Colonic mucosa (tissue), 4 donors: ENCODE data around the gene C13orf42. TPM values are rescaled to one million over a fixed set of nuclear protein-coding genes. Genes with fewer than 3 reads are reported as not detected.
A peak's percentile ranks its signal among the peaks of the same experiment; 100 is the strongest.
"Not testable (repeated sequence)": the region's sequence is repeated elsewhere in the genome, so short reads cannot be mapped to it uniquely, and the experiment has no call there.

ENCODE experiments used
- DNase-seq: peaks from one replicate; pipeline ENCODE4 v3.0.0-alpha.2; 2020
- H3K27ac ChIP-seq: fragments of 200-600 bp; one replicate; pipeline ENCODE4 v1.8.0; 2021
- H3K27me3 ChIP-seq: fragments of 200-600 bp; one replicate; pipeline ENCODE4 v1.8.0; 2021
- H3K36me3 ChIP-seq: fragments of 200-600 bp; one replicate; pipeline ENCODE4 v1.8.0; 2021
- H3K4me1 ChIP-seq: fragments of 200-600 bp; one replicate; pipeline ENCODE4 v1.8.0; 2021; ENCODE audit warnings: mild to moderate bottlenecking
- H3K4me3 ChIP-seq: fragments of 200-600 bp; one replicate; pipeline ENCODE4 v1.8.0; 2021
- H3K9ac ChIP-seq, 2 donors: one replicate each; pipeline ENCODE4 v1.7.0; 2013; ENCODE audit warnings: control low read depth in 2 of 2, low read depth in 2 of 2, low read length in 2 of 2
- H3K9me3 ChIP-seq: fragments of 200-600 bp; one replicate; pipeline ENCODE4 v1.8.0; 2021
- intact Hi-C: fragments of 100-400 bp; cut with DNase I; formaldehyde crosslinking; loops from one replicate; pipeline ENCODE4 v1.14.1; 2022
- total RNA-seq, 2 donors: library from RNA; stranded (reverse); fragmentation: NEBNext Ultra II Directional in 1 of 2; extraction: Animal tissue kit (Norgen Biotek cat#: 25700) in 1 of 2; gene quantifications; one replicate each; pipeline ENCODE4 v1.2.1, GENCODE V29; 2021
- TF ChIP-seq, protein P1 (sequence below): fragments of 200-600 bp; IDR thresholded peaks from one replicate; pipeline ENCODE4 v1.8.0; 2022; ENCODE audit warnings: antibody characterized with exemption, mild to moderate bottlenecking
- donor health status: healthy.
- donor health status: DM: no; HTN: no; CAD: no.
- donor health status: DM: no; HTN: no; CAD: no.

The C13orf42 gene
- total RNA-seq, 2 donors from 2014 or later, result not detected

DNA sequence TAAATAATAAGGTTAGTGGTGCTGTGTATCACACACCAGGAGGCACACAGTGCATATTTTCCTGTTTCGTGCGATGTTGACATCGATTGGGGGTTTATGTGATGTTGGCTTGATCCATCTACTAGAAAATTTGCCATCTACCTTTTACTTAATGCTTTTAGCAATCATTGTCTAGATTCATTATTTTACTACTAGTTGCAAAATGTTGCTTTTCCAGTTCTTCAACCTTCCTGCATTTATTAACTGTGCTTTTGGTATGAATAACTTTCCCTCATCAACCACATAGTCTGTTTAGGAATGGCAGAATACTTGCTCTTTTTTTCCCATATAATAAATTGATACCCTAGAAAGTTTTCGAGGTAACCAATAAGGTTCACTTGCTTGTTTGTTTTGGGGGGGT, 17.5 kb downstream of the C13orf42 start:
- Histone ChIP-seq H3K4me1 (no peaks in the 10 kb centered on the region), H3K36me3 (no peaks in the 10 kb centered on the region), H3K27ac (no peak overlapping the region), H3K9ac (no peak overlapping the region), H3K27me3 (no peaks in the 10 kb centered on the region), H3K9me3 (no peaks in the 10 kb centered on the region), H3K4me3 (no peak overlapping the region)
- DNase-seq, result no peak
- intact Hi-C loops, result no loop called here
- TF ChIP-seq, protein P1, sequence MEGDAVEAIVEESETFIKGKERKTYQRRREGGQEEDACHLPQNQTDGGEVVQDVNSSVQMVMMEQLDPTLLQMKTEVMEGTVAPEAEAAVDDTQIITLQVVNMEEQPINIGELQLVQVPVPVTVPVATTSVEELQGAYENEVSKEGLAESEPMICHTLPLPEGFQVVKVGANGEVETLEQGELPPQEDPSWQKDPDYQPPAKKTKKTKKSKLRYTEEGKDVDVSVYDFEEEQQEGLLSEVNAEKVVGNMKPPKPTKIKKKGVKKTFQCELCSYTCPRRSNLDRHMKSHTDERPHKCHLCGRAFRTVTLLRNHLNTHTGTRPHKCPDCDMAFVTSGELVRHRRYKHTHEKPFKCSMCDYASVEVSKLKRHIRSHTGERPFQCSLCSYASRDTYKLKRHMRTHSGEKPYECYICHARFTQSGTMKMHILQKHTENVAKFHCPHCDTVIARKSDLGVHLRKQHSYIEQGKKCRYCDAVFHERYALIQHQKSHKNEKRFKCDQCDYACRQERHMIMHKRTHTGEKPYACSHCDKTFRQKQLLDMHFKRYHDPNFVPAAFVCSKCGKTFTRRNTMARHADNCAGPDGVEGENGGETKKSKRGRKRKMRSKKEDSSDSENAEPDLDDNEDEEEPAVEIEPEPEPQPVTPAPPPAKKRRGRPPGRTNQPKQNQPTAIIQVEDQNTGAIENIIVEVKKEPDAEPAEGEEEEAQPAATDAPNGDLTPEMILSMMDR, result no peak

DNA sequence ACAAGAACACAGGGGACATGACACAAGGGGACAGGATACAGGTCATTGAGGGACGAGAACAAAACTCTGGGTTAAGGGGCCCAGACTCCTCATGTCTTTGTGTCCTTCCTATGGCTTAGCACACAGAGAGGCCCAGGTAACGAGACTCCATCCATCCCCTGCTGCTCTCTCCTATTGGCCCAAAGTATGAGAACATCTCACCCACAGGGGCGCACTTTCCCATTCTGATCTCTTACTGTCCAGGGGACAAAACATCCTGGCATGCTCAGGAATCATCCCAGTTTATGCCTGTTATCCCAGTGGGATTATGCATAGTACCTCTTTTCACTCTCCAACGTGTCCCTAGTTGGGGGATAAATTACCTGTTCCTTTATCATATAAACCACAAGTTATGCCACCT, 19.2 kb downstream of the C13orf42 start:
- TF ChIP-seq, protein P1, result no peak

GRCh38 chr13:51083706-51084105, 27.4 kb downstream of the C13orf42 start:
- Histone ChIP-seq H3K27me3 (no peaks in the 10 kb centered on the region), H3K36me3 (no peaks in the 10 kb centered on the region), H3K4me1 (no peaks in the 10 kb centered on the region), H3K9me3 (no peaks in the 10 kb centered on the region), H3K4me3 (no peak overlapping the region), H3K27ac (no peak overlapping the region), H3K9ac (no peak overlapping the region)
- TF ChIP-seq, protein P1, result no peak
- no peak for DNase-seq
- intact Hi-C loops, result no loop called here

More for the DNA sequence above, 19.2 kb downstream of the C13orf42 start:
- no peaks in the 10 kb centered on the region for H3K27me3 ChIP-seq
- H3K9me3 ChIP-seq, result no peaks in the 10 kb centered on the region
- H3K27ac ChIP-seq, result no peak overlapping the region
- intact Hi-C loops, result no loop called here
- no peak for DNase-seq
- no peaks in the 10 kb centered on the region for H3K4me1 ChIP-seq
- H3K4me3 ChIP-seq, result no peak overlapping the region
- H3K36me3 ChIP-seq, result no peaks in the 10 kb centered on the region
- H3K9ac ChIP-seq, result no peak overlapping the region

GRCh38 chr13:51080478-51081065, 30.5 kb downstream of the C13orf42 start:
- H3K4me3 ChIP-seq, H3K9ac ChIP-seq, intact Hi-C loops: not testable (repeated sequence)

DNA sequence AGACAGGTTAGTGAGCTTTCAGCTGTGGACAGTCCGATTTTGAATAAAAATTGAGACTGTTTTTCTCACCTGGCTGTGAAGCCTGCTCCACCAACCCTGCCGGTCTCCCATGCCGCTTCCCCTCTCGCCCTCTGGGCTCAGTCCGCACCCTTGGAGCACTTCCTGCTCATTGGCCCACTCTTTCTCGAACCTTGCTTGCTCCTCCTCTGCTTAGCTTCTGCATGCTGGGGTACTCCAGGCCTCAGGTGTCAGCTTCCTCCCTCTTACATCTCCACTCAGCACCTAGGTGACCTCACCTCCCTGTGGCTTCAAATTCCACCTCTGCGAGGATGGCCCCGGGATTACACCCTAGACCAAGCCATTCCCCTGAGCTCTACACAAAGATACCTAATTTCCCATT, 39.6 kb downstream of the C13orf42 start:
- Histone ChIP-seq H3K4me3 (no peak overlapping the region), H3K27ac (no peak overlapping the region), H3K9me3 (no peaks in the 10 kb centered on the region), H3K9ac (no peak overlapping the region), H3K27me3 (no peaks in the 10 kb centered on the region), H3K4me1 (no peaks in the 10 kb centered on the region), H3K36me3 (no peaks in the 10 kb centered on the region)
- intact Hi-C loops, result loop anchor here (5.0 kb wide), 1 partner anchor 1094 kb away; no protein-coding TSS in a partner anchor
- TF ChIP-seq, protein P1, result no peak
- no peak for DNase-seq

More at GRCh38 chr13:51080478-51081065, 30.5 kb downstream of the C13orf42 start:
- not testable (repeated sequence) for DNase-seq, H3K9me3 ChIP-seq, H3K27ac ChIP-seq, H3K36me3 ChIP-seq, H3K4me1 ChIP-seq, H3K27me3 ChIP-seq

DNA sequence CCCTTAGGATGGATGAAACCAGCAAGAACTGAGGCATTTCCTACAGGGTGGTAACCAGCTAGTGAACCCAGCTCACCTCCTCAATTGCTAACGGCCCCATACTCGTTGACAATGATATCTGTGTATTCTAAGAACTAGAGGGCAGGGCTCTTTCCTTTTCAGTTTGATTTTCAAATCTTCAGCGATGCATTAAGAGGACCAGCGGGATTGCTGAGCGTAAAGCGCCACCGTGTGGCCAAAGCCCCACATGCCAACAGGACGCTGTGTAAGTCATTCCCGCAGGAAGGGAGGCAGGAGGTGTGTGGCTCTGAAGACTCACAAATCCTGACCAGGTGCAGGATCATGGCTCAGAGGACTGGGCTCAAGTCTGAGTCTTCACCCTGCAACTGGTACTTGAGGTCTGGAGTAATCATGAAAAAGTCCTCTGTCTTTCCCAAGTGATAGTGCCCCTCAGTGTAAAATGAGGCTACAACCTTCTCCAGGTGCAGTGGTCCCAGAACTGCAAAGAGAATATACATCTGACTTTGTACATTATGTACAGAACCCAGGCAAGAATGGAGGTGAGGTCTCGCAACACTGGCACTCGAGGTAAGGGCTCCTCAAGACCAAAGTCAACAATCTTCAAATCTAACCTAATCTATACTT, 40.9 kb downstream of the C13orf42 start:
- DNase-seq, result peak; percentile 78
- H3K9me3 ChIP-seq, result no peaks in the 10 kb centered on the region

More for the DNA sequence above, 40.9 kb downstream of the C13orf42 start:
- no peak overlapping the region for H3K27ac ChIP-seq
- intact Hi-C loops, result loop anchor here (5.0 kb wide), 1 partner anchor 1093 kb away; no protein-coding TSS in a partner anchor
- H3K27me3 ChIP-seq, result no peaks in the 10 kb centered on the region
- TF ChIP-seq, protein P1, result peak; percentile 95
- no peaks in the 10 kb centered on the region for H3K36me3 ChIP-seq
- no peak overlapping the region for H3K4me3 ChIP-seq
- H3K9ac ChIP-seq, result no peak overlapping the region
- no peaks in the 10 kb centered on the region for H3K4me1 ChIP-seq
